ENCODE data around the gene CDCA5. TPM values are rescaled to one million over a fixed set of nuclear protein-coding genes. Genes with fewer than 3 reads are reported as not detected.

CDCA5 gene

DNA sequence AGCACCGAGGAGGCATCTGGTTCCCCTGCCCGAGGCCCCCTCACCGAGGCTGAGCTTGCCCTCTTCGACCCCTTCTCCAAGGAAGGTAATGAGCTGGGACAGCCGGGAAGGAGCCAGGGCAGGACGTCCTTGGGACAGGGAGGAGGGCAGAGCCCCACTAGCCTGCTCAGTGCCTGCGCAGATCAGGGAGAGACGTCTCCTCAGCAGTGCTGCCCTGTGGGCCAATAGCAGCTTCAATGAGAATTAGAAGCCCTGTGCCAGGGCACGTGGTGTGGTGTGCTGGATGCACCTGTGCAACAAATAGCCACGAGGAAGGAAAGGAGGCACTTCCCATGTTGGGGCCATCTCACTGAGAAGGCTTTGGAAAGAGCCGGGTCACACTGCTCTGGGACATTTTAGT, 48.3 kb downstream of the CDCA5 start:
- H3K18ac ChIP-seq (ENCODE audit: low read length): no peak overlapping the region
- H3K4me3 ChIP-seq (ENCODE audit: low read length in 2 of 2): no peak overlapping the region
- H3K23ac ChIP-seq (ENCODE audit: low read depth, low read length, poor library complexity): no peak overlapping the region
- H4K91ac ChIP-seq (ENCODE audit: low read depth, low read length, poor library complexity): no peak overlapping the region
- H3K9ac ChIP-seq (ENCODE audit: low read depth, low read length, poor library complexity): no peak overlapping the region
- H2BK12ac ChIP-seq (ENCODE audit: low read length): no peak overlapping the region
- H3K4me2 ChIP-seq (ENCODE audit: insufficient read depth, low read length, poor library complexity, severe bottlenecking): no peak overlapping the region
- H3K14ac ChIP-seq (ENCODE audit: low read length): no peak overlapping the region
- no peaks in the 10 kb centered on the region for H3K27me3 ChIP-seq (ENCODE audit: control insufficient read depth in 3 of 3, insufficient read depth in 3 of 3, low read depth in 1 of 3, low read length in 3 of 3)
- H3K9me3 ChIP-seq (replicated peaks in 1 of 2; ENCODE audit: control insufficient read depth in 2 of 2, insufficient read depth in 1 of 2, low read depth in 1 of 2, low read length in 2 of 2): no peaks in the 10 kb centered on the region
- peaks cover 1 to 2% of the 10 kb centered on the region in 2 donors for H3K4me1 ChIP-seq (ENCODE audit: control insufficient read depth in 2 of 2, insufficient read depth in 1 of 2, low read depth in 1 of 2, low read length in 2 of 2)
- H3K79me1 ChIP-seq (ENCODE audit: low read depth, low read length): no peaks in the 10 kb centered on the region
- H3K4ac ChIP-seq (ENCODE audit: low read length): no peak overlapping the region
- peaks cover 19 to 52% of the 10 kb centered on the region in 2 donors for H3K36me3 ChIP-seq (replicated peaks in 1 of 2; ENCODE audit: control insufficient read depth in 2 of 2, insufficient read depth in 2 of 2, low read length in 2 of 2)
- no peak overlapping the region for H4K8ac ChIP-seq (ENCODE audit: low read depth, low read length)
- H2BK15ac ChIP-seq (ENCODE audit: low read length): no peak overlapping the region
- H3K27ac ChIP-seq (replicated peaks; ENCODE audit: low read length): no peak overlapping the region
- WGBS, 2 donors (ENCODE audit: extremely low coverage in 2 of 2, insufficient read length in 2 of 2, insufficient replicate concordance in 1 of 2): no CpG with 5 or more reads among the region's 11 CpGs
- H2AK5ac ChIP-seq (ENCODE audit: low read depth, low read length): no peak overlapping the region
- DNase-seq (ENCODE audit: low spot score): no peak
- H2AFZ ChIP-seq (ENCODE audit: low read length): no peak overlapping the region
- H2BK5ac ChIP-seq (ENCODE audit: low read length): no peak overlapping the region
- no peak overlapping the region for H2BK120ac ChIP-seq (ENCODE audit: low read depth, low read length)

DNA sequence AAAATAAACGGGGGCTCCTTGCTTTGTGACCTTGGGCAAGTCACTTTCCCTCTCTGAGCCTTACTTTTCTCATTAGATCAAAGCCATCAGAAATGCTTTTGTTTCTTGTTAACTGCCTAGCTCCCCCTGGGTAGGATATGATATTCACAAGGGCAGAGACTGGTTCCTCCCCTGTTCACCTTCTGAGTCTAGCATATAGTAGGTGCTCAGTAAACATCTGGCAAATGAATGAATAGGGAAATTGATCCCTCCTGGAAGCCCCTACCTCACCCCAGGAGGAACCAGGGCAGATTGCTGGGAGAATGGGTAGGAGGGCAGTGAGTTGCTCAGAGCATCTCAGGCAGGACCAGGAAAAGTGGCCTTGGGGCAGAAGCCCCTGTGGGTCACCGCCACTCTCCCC, 49.4 kb downstream of the CDCA5 start:
- no peak overlapping the region for H2AFZ ChIP-seq (ENCODE audit: low read length)
- no peaks in the 10 kb centered on the region for H3K9me3 ChIP-seq (replicated peaks in 1 of 2; ENCODE audit: control insufficient read depth in 2 of 2, insufficient read depth in 1 of 2, low read depth in 1 of 2, low read length in 2 of 2)
- H3K4ac ChIP-seq (ENCODE audit: low read length): no peak overlapping the region
- H3K9ac ChIP-seq (ENCODE audit: low read depth, low read length, poor library complexity): no peak overlapping the region
- H4K91ac ChIP-seq (ENCODE audit: low read depth, low read length, poor library complexity): no peak overlapping the region
- no peak overlapping the region for H3K14ac ChIP-seq (ENCODE audit: low read length)
- no peak overlapping the region for H3K4me3 ChIP-seq (ENCODE audit: low read length in 2 of 2)
- H3K23ac ChIP-seq (ENCODE audit: low read depth, low read length, poor library complexity): no peak overlapping the region
- DNase-seq (ENCODE audit: low spot score): no peak
- H3K4me2 ChIP-seq (ENCODE audit: insufficient read depth, low read length, poor library complexity, severe bottlenecking): no peak overlapping the region
- no peaks in the 10 kb centered on the region for H3K27me3 ChIP-seq (ENCODE audit: control insufficient read depth in 3 of 3, insufficient read depth in 3 of 3, low read depth in 1 of 3, low read length in 3 of 3)
- peaks cover 19 to 49% of the 10 kb centered on the region in 2 donors for H3K36me3 ChIP-seq (replicated peaks in 1 of 2; ENCODE audit: control insufficient read depth in 2 of 2, insufficient read depth in 2 of 2, low read length in 2 of 2)
- H3K18ac ChIP-seq (ENCODE audit: low read length): no peak overlapping the region
- H2BK5ac ChIP-seq (ENCODE audit: low read length): no peak overlapping the region
- no peak overlapping the region for H4K8ac ChIP-seq (ENCODE audit: low read depth, low read length)
- H3K27ac ChIP-seq (replicated peaks; ENCODE audit: low read length): no peak overlapping the region
- no CpG with 5 or more reads among the region's 2 CpGs for WGBS, 2 donors (ENCODE audit: extremely low coverage in 2 of 2, insufficient read length in 2 of 2, insufficient replicate concordance in 1 of 2)
- H2BK120ac ChIP-seq (ENCODE audit: low read depth, low read length): no peak overlapping the region
- no peaks in the 10 kb centered on the region for H3K79me1 ChIP-seq (ENCODE audit: low read depth, low read length)
- H2BK12ac ChIP-seq (ENCODE audit: low read length): no peak overlapping the region
- H2BK15ac ChIP-seq (ENCODE audit: low read length): no peak overlapping the region
- H3K4me1 ChIP-seq (ENCODE audit: control insufficient read depth in 2 of 2, insufficient read depth in 1 of 2, low read depth in 1 of 2, low read length in 2 of 2): no peaks in the 10 kb centered on the region
- H2AK5ac ChIP-seq (ENCODE audit: low read depth, low read length): no peak overlapping the region

DNA sequence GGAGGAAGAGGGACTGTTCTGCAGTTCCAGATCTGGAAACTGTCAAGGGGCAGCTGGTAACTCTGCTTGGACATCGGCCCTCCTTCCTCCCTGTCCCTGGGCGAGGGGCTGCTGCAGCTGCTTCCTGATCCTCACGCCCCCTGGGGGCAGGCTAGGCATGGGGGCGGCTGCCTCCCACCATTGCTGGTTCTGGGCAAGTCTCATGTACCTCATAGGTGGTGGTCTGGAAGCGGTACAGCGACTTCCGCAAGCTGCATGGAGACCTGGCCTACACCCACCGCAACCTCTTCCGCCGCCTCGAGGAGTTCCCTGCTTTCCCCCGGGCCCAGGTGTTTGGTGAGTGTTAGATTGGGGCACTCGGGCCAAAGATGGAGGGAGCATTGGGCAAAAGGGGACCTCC, 51.6 kb downstream of the CDCA5 start:
- no peaks in the 10 kb centered on the region for H3K9me3 ChIP-seq (replicated peaks in 1 of 2; ENCODE audit: control insufficient read depth in 2 of 2, insufficient read depth in 1 of 2, low read depth in 1 of 2, low read length in 2 of 2)
- no peak overlapping the region for H4K8ac ChIP-seq (ENCODE audit: low read depth, low read length)
- no peak overlapping the region for H3K27ac ChIP-seq (replicated peaks; ENCODE audit: low read length)
- DNase-seq (ENCODE audit: low spot score): no peak
- no peaks in the 10 kb centered on the region for H3K27me3 ChIP-seq (ENCODE audit: control insufficient read depth in 3 of 3, insufficient read depth in 3 of 3, low read depth in 1 of 3, low read length in 3 of 3)
- H3K4me3 ChIP-seq (ENCODE audit: low read length in 2 of 2): no peak overlapping the region
- H4K91ac ChIP-seq (ENCODE audit: low read depth, low read length, poor library complexity): no peak overlapping the region
- H2BK5ac ChIP-seq (ENCODE audit: low read length): no peak overlapping the region
- no peak overlapping the region for H3K4me2 ChIP-seq (ENCODE audit: insufficient read depth, low read length, poor library complexity, severe bottlenecking)
- no peak overlapping the region for H3K14ac ChIP-seq (ENCODE audit: low read length)
- WGBS, 2 donors (ENCODE audit: extremely low coverage in 2 of 2, insufficient read length in 2 of 2, insufficient replicate concordance in 1 of 2): no CpG with 5 or more reads among the region's 13 CpGs
- H3K9ac ChIP-seq (ENCODE audit: low read depth, low read length, poor library complexity): no peak overlapping the region
- H3K79me1 ChIP-seq (ENCODE audit: low read depth, low read length): no peaks in the 10 kb centered on the region
- H2BK120ac ChIP-seq (ENCODE audit: low read depth, low read length): no peak overlapping the region
- no peak overlapping the region for H3K23ac ChIP-seq (ENCODE audit: low read depth, low read length, poor library complexity)
- H3K18ac ChIP-seq (ENCODE audit: low read length): no peak overlapping the region
- H2BK15ac ChIP-seq (ENCODE audit: low read length): no peak overlapping the region
- no peak overlapping the region for H3K4ac ChIP-seq (ENCODE audit: low read length)
- no peak overlapping the region for H2AK5ac ChIP-seq (ENCODE audit: low read depth, low read length)
- peaks cover 10 to 33% of the 10 kb centered on the region in 2 donors for H3K36me3 ChIP-seq (replicated peaks in 1 of 2; ENCODE audit: control insufficient read depth in 2 of 2, insufficient read depth in 2 of 2, low read length in 2 of 2)
- no peak overlapping the region for H2AFZ ChIP-seq (ENCODE audit: low read length)
- H2BK12ac ChIP-seq (ENCODE audit: low read length): no peak overlapping the region
- H3K4me1 ChIP-seq (ENCODE audit: control insufficient read depth in 2 of 2, insufficient read depth in 1 of 2, low read depth in 1 of 2, low read length in 2 of 2): peaks cover 0 to 4% of the 10 kb centered on the region in 2 donors

Small RNA genes lying within 50 kb of the gene (small RNA-seq; reads per million reads assigned to genes)
- not detected for gene SNX15 (ENCODE audit: insufficient read depth)

Data from neuronal stem cell (in vitro differentiated cells).